ENCODE measurements around the gene LRRC53. TPM values are rescaled to one million over a fixed set of nuclear protein-coding genes. Genes with fewer than 3 reads are reported as not detected.

The LRRC53 gene
- total and polyA plus RNA-seq, 2 experiments from 2014 or later, result not detected

DNA sequence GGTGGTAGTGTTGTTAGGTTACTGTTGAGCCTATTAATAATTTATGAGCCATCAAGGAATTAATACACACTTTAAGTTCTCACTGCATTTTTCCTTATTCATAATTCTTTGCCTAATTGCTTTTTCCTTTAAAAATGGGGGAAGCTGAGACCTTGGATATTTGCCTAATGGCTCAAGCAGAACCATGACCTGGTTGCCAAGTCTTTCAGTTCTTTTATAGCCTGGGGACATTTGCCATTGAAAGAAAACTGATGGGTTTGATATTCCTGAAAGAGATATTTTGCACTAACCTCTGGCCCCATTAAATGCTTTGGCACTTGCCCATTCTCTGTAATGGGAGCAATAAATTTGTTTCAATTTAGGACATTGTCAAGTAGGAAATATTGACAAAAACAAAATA, 18.5 kb upstream of the LRRC53 start (continued):
- TF ChIP-seq, protein P1, sequence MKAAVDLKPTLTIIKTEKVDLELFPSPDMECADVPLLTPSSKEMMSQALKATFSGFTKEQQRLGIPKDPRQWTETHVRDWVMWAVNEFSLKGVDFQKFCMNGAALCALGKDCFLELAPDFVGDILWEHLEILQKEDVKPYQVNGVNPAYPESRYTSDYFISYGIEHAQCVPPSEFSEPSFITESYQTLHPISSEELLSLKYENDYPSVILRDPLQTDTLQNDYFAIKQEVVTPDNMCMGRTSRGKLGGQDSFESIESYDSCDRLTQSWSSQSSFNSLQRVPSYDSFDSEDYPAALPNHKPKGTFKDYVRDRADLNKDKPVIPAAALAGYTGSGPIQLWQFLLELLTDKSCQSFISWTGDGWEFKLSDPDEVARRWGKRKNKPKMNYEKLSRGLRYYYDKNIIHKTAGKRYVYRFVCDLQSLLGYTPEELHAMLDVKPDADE (IDR thresholded peaks at IDR 0.05), result no peak

DNA sequence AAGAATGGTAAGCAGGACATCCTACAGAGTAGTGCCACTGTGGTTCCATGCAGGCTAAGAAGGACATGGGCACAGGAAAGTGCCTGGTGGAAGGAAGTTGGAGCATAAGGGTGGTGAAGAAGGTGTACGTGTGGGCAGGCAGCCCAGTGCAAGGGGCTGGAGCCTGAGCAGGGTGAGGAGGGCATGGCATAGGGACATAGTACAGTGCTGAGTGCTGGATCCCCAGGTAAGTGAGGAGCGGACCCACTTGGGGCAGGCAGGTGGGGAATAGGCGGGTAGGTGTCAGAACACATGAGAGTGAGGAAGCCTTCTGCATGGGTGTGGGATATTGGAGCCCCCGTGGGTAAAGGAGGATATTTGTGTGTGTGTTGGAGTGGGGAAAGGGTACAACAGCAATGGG, 15.7 kb upstream of the LRRC53 start:
- Histone ChIP-seq H3F3A (replicated peaks; ENCODE audit: low read depth) (no peaks in the 10 kb centered on the region), H3K27ac (ENCODE audit: low read depth) (no peak overlapping the region), H3K36me3 (ENCODE audit: insufficient read depth) (no peaks in the 10 kb centered on the region), H4K20me1 (replicated peaks; ENCODE audit: insufficient read depth) (no peaks in the 10 kb centered on the region), H3K4me2 (no peak overlapping the region), H3K4me1 (ENCODE audit: insufficient read depth) (peaks cover 24% of the 10 kb centered on the region), H3K4me3 (no peak overlapping the region), H3K79me2 (replicated peaks; ENCODE audit: insufficient read depth) (no peaks in the 10 kb centered on the region), H2AFZ (no peak overlapping the region), H3K9me2 (ENCODE audit: insufficient read depth) (peaks cover 5% of the 10 kb centered on the region; the same call in 1 of the 2 replicates), H3K27me3 (ENCODE audit: insufficient read depth) (no peaks in the 10 kb centered on the region)
- no peaks in the 10 kb centered on the region for H3K9me3 Mint-ChIP-seq
- no peaks in the 10 kb centered on the region; the same call in 2 of the 3 replicates for H3K36me3 Mint-ChIP-seq (ENCODE audit: low read depth)
- no peak overlapping the region for H3K4me3 Mint-ChIP-seq
- TF ChIP-seq CREB1 (CRISPR knock-in tag; IDR thresholded peaks at IDR 0.05; ENCODE audit: low read depth), result no peak
- TF ChIP-seq, protein P2, sequence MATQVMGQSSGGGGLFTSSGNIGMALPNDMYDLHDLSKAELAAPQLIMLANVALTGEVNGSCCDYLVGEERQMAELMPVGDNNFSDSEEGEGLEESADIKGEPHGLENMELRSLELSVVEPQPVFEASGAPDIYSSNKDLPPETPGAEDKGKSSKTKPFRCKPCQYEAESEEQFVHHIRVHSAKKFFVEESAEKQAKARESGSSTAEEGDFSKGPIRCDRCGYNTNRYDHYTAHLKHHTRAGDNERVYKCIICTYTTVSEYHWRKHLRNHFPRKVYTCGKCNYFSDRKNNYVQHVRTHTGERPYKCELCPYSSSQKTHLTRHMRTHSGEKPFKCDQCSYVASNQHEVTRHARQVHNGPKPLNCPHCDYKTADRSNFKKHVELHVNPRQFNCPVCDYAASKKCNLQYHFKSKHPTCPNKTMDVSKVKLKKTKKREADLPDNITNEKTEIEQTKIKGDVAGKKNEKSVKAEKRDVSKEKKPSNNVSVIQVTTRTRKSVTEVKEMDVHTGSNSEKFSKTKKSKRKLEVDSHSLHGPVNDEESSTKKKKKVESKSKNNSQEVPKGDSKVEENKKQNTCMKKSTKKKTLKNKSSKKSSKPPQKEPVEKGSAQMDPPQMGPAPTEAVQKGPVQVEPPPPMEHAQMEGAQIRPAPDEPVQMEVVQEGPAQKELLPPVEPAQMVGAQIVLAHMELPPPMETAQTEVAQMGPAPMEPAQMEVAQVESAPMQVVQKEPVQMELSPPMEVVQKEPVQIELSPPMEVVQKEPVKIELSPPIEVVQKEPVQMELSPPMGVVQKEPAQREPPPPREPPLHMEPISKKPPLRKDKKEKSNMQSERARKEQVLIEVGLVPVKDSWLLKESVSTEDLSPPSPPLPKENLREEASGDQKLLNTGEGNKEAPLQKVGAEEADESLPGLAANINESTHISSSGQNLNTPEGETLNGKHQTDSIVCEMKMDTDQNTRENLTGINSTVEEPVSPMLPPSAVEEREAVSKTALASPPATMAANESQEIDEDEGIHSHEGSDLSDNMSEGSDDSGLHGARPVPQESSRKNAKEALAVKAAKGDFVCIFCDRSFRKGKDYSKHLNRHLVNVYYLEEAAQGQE (IDR thresholded peaks at IDR 0.05; ENCODE audit: unreplicated experiment), result no peak
- TF ChIP-seq, protein P3, sequence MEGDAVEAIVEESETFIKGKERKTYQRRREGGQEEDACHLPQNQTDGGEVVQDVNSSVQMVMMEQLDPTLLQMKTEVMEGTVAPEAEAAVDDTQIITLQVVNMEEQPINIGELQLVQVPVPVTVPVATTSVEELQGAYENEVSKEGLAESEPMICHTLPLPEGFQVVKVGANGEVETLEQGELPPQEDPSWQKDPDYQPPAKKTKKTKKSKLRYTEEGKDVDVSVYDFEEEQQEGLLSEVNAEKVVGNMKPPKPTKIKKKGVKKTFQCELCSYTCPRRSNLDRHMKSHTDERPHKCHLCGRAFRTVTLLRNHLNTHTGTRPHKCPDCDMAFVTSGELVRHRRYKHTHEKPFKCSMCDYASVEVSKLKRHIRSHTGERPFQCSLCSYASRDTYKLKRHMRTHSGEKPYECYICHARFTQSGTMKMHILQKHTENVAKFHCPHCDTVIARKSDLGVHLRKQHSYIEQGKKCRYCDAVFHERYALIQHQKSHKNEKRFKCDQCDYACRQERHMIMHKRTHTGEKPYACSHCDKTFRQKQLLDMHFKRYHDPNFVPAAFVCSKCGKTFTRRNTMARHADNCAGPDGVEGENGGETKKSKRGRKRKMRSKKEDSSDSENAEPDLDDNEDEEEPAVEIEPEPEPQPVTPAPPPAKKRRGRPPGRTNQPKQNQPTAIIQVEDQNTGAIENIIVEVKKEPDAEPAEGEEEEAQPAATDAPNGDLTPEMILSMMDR (conservative IDR thresholded peaks at IDR 0.05; ENCODE audit: low read depth in 2 of 2), result no peak
- TF ChIP-seq NANOG (IDR thresholded peaks at IDR 0.05; ENCODE audit: borderline replicate concordance), result no peak
- TF ChIP-seq, protein P4, sequence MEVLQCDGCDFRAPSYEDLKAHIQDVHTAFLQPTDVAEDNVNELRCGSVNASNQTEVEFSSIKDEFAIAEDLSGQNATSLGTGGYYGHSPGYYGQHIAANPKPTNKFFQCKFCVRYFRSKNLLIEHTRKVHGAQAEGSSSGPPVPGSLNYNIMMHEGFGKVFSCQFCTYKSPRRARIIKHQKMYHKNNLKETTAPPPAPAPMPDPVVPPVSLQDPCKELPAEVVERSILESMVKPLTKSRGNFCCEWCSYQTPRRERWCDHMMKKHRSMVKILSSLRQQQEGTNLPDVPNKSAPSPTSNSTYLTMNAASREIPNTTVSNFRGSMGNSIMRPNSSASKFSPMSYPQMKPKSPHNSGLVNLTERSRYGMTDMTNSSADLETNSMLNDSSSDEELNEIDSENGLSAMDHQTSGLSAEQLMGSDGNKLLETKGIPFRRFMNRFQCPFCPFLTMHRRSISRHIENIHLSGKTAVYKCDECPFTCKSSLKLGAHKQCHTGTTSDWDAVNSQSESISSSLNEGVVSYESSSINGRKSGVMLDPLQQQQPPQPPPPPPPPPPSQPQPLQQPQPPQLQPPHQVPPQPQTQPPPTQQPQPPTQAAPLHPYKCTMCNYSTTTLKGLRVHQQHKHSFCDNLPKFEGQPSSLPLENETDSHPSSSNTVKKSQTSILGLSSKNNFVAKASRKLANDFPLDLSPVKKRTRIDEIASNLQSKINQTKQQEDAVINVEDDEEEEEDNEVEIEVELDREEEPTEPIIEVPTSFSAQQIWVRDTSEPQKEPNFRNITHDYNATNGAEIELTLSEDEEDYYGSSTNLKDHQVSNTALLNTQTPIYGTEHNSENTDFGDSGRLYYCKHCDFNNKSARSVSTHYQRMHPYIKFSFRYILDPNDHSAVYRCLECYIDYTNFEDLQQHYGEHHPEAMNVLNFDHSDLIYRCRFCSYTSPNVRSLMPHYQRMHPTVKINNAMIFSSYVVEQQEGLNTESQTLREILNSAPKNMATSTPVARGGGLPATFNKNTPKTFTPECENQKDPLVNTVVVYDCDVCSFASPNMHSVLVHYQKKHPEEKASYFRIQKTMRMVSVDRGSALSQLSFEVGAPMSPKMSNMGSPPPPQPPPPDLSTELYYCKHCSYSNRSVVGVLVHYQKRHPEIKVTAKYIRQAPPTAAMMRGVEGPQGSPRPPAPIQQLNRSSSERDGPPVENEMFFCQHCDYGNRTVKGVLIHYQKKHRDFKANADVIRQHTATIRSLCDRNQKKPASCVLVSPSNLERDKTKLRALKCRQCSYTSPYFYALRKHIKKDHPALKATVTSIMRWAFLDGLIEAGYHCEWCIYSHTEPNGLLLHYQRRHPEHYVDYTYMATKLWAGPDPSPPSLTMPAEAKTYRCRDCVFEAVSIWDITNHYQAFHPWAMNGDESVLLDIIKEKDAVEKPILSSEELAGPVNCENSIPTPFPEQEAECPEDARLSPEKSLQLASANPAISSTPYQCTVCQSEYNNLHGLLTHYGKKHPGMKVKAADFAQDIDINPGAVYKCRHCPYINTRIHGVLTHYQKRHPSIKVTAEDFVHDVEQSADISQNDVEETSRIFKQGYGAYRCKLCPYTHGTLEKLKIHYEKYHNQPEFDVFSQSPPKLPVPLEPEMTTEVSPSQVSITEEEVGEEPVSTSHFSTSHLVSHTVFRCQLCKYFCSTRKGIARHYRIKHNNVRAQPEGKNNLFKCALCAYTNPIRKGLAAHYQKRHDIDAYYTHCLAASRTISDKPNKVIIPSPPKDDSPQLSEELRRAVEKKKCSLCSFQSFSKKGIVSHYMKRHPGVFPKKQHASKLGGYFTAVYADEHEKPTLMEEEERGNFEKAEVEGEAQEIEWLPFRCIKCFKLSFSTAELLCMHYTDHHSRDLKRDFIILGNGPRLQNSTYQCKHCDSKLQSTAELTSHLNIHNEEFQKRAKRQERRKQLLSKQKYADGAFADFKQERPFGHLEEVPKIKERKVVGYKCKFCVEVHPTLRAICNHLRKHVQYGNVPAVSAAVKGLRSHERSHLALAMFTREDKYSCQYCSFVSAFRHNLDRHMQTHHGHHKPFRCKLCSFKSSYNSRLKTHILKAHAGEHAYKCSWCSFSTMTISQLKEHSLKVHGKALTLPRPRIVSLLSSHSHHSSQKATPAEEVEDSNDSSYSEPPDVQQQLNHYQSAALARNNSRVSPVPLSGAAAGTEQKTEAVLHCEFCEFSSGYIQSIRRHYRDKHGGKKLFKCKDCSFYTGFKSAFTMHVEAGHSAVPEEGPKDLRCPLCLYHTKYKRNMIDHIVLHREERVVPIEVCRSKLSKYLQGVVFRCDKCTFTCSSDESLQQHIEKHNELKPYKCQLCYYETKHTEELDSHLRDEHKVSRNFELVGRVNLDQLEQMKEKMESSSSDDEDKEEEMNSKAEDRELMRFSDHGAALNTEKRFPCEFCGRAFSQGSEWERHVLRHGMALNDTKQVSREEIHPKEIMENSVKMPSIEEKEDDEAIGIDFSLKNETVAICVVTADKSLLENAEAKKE (CRISPR knock-in tag; IDR thresholded peaks at IDR 0.05), result no peak
- no peak for TF ChIP-seq ZNF114 (CRISPR knock-in tag; IDR thresholded peaks at IDR 0.05)
- TF ChIP-seq POLR2AphosphoS5 (IDR thresholded peaks at IDR 0.05; ENCODE audit: low read depth), result no peak
- no peak for TF ChIP-seq ZNF331 (CRISPR knock-in tag; IDR thresholded peaks at IDR 0.05; ENCODE audit: low read depth)
- TF ChIP-seq EZH2 (IDR thresholded peaks at IDR 0.05; ENCODE audit: low read depth, unreplicated experiment), result no peak
- TF ChIP-seq STAT1 (IDR thresholded peaks at IDR 0.05; ENCODE audit: unreplicated experiment), result no peak
- TF ChIP-seq JUNB (IDR thresholded peaks at IDR 0.05; ENCODE audit: unreplicated experiment), result no peak
- no peak for TF ChIP-seq EZH2phosphoT487 (IDR thresholded peaks at IDR 0.05; ENCODE audit: unreplicated experiment)
- no peak overlapping the region for H3K27ac Mint-ChIP-seq
- H3K27me3 Mint-ChIP-seq (ENCODE audit: insufficient read depth, low read depth, poor library complexity), result peaks cover 4% of the 10 kb centered on the region
- ATAC-seq (no peak), DNase-seq (ENCODE audit: low spot score) (no peak)
- H3K4me1 Mint-ChIP-seq, result peaks cover 37% of the 10 kb centered on the region
